OCI-LY1 (cell line): ENCODE data around the gene PDE3B.
"Not testable (repeated sequence)": the region's sequence is repeated elsewhere in the genome, so short reads cannot be mapped to it uniquely, and the experiment has no call there.

Source experiments
- H2AFZ ChIP-seq: fragments of 200-600 bp; sonication (generic), shearing (Covaris generic); 2 replicates; pipeline ENCODE4 v1.6.0; 2014; ENCODE audit warnings: antibody characterized with exemption, mild to moderate bottlenecking, low read length
- H3F3A ChIP-seq: fragments of 200-600 bp; sonication (generic), shearing (Covaris generic); 2 replicates; pipeline ENCODE4 v1.6.0; 2014; ENCODE audit warnings: mild to moderate bottlenecking, antibody characterized with exemption, low read length, moderate library complexity; ENCODE audit not compliant: insufficient read depth
- H3K27ac ChIP-seq: fragments of 200-600 bp; sonication (generic); 2 replicates; pipeline ENCODE4 v1.5.1; 2014; ENCODE audit warnings: low read length, mixed run types, mild to moderate bottlenecking, low read depth; ENCODE audit not compliant: poor library complexity, severe bottlenecking
- H3K27me3 ChIP-seq: fragments of 200-600 bp; sonication (generic); 2 replicates; pipeline ENCODE4 v1.6.0; 2014; ENCODE audit warnings: antibody characterized with exemption, mild to moderate bottlenecking, low read length, moderate library complexity; ENCODE audit not compliant: insufficient read depth
- H3K36me3 ChIP-seq: fragments of 200-600 bp; sonication (generic); 2 replicates; pipeline ENCODE4 v1.6.1; 2014; ENCODE audit warnings: mild to moderate bottlenecking, antibody characterized with exemption, low read length, moderate library complexity, mixed read lengths; ENCODE audit not compliant: insufficient read depth
- H3K4me1 ChIP-seq: fragments of 200-600 bp; sonication (generic); 2 replicates; pipeline ENCODE4 v1.5.1; 2014; ENCODE audit warnings: mild to moderate bottlenecking, low read length, moderate library complexity; ENCODE audit not compliant: insufficient read depth, severe bottlenecking
- H3K4me2 ChIP-seq: fragments of 200-600 bp; sonication (generic), shearing (Covaris generic); 2 replicates; pipeline ENCODE4 v1.6.1; 2014; ENCODE audit warnings: low read length
- H3K4me3 ChIP-seq: fragments of 200-600 bp; sonication (generic); 2 replicates; pipeline ENCODE4 v1.5.1; 2014; ENCODE audit warnings: low read length, low read depth, mild to moderate bottlenecking, mixed read lengths; ENCODE audit not compliant: poor library complexity, severe bottlenecking
- H3K79me2 ChIP-seq: fragments of 200-600 bp; shearing (Covaris generic); 2 replicates; pipeline ENCODE4 v1.6.1; 2016; ENCODE audit warnings: mixed run types, low read length, mixed read lengths; ENCODE audit not compliant: insufficient read depth
- H3K9ac ChIP-seq: fragments of 200-600 bp; sonication (generic), shearing (Covaris generic); 2 replicates; pipeline ENCODE4 v1.6.1; 2014; ENCODE audit warnings: mild to moderate bottlenecking, low read length, mixed read lengths
- H3K9me2 ChIP-seq: fragments of 200-600 bp; sonication (generic), shearing (Covaris generic); 2 replicates; pipeline ENCODE4 v1.6.1; 2014; ENCODE audit warnings: low read depth, mild to moderate bottlenecking, low read length, mixed read lengths
- H3K9me3 ChIP-seq: fragments of 200-600 bp; shearing (Covaris generic); 2 replicates; pipeline ENCODE4 v1.6.1; 2014; ENCODE audit warnings: low read length, mixed read lengths
- H4K20me1 ChIP-seq: fragments of 200-600 bp; sonication (generic), shearing (Covaris generic); 2 replicates; pipeline ENCODE4 v1.6.0; 2016; ENCODE audit warnings: mild to moderate bottlenecking, low read length; ENCODE audit not compliant: insufficient read depth
- EZH2 ChIP-seq: fragments of 200-600 bp; sonication (generic), shearing (Covaris generic); IDR thresholded peaks from 2 replicates; pipeline ENCODE4 v1.8.0; 2017; ENCODE audit warnings: borderline replicate concordance, mixed run types, mild to moderate bottlenecking, antibody characterized with exemption, low read length, moderate library complexity, mixed read lengths
- TF ChIP-seq, protein P1 (sequence below): fragments of 200-600 bp; sonication (generic), shearing (Covaris generic); IDR thresholded peaks from 2 replicates; pipeline ENCODE4 v1.5.1; 2017; ENCODE audit warnings: mild to moderate bottlenecking, antibody characterized with exemption, low read length, moderate library complexity, mixed read lengths

The PDE3B gene

GRCh38 chr11:14687943-14688627 lies 44.5 kb downstream of the PDE3B start:
- H3K9me3 ChIP-seq: peaks cover 7% of the 10 kb centered on the region; the same call in 1 of the 2 replicates
- H3K4me3 ChIP-seq: no peak overlapping the region
- no peak for TF ChIP-seq EZH2
- TF ChIP-seq, protein P1, sequence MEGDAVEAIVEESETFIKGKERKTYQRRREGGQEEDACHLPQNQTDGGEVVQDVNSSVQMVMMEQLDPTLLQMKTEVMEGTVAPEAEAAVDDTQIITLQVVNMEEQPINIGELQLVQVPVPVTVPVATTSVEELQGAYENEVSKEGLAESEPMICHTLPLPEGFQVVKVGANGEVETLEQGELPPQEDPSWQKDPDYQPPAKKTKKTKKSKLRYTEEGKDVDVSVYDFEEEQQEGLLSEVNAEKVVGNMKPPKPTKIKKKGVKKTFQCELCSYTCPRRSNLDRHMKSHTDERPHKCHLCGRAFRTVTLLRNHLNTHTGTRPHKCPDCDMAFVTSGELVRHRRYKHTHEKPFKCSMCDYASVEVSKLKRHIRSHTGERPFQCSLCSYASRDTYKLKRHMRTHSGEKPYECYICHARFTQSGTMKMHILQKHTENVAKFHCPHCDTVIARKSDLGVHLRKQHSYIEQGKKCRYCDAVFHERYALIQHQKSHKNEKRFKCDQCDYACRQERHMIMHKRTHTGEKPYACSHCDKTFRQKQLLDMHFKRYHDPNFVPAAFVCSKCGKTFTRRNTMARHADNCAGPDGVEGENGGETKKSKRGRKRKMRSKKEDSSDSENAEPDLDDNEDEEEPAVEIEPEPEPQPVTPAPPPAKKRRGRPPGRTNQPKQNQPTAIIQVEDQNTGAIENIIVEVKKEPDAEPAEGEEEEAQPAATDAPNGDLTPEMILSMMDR: no peak
- peaks cover 4% of the 10 kb centered on the region for H3K4me1 ChIP-seq
- no peak overlapping the region for H3K9ac ChIP-seq
- no peaks in the 10 kb centered on the region for H3K36me3 ChIP-seq
- H3K27ac ChIP-seq: no peak overlapping the region
- no peaks in the 10 kb centered on the region for H3K9me2 ChIP-seq
- no peaks in the 10 kb centered on the region for H3K79me2 ChIP-seq
- H3K27me3 ChIP-seq: no peaks in the 10 kb centered on the region
- H3F3A ChIP-seq: no peaks in the 10 kb centered on the region
- H3K4me2 ChIP-seq: no peak overlapping the region
- H4K20me1 ChIP-seq: no peaks in the 10 kb centered on the region
- H2AFZ ChIP-seq: peak overlapping the region; percentile 61

GRCh38 chr11:14695656-14696055 lies 52.1 kb downstream of the PDE3B start:
- H3K9ac ChIP-seq, H3K27me3 ChIP-seq, H3K9me2 ChIP-seq, H3K9me3 ChIP-seq, H3K4me2 ChIP-seq, H3K36me3 ChIP-seq, H3K4me3 ChIP-seq, H3K27ac ChIP-seq, H2AFZ ChIP-seq, H4K20me1 ChIP-seq, H3F3A ChIP-seq, H3K79me2 ChIP-seq: not testable (repeated sequence)
- H3K4me1 ChIP-seq: peaks cover 21% of the 10 kb centered on the region

GRCh38 chr11:14698771-14699170 lies 55.2 kb downstream of the PDE3B start:
- Histone ChIP-seq H3K9me3 (peaks cover 4% of the 10 kb centered on the region; the same call in 1 of the 2 replicates), H3K36me3 (no peaks in the 10 kb centered on the region), H2AFZ (peak overlapping the region; percentile 66), H3K4me2 (no peak overlapping the region), H3K79me2 (no peaks in the 10 kb centered on the region), H3K4me3 (no peak overlapping the region), H3K27me3 (no peaks in the 10 kb centered on the region), H3K9me2 (no peaks in the 10 kb centered on the region), H4K20me1 (no peaks in the 10 kb centered on the region), H3F3A (no peaks in the 10 kb centered on the region), H3K27ac (no peak overlapping the region), H3K4me1 (peaks cover 24% of the 10 kb centered on the region), H3K9ac (no peak overlapping the region)
- TF ChIP-seq, protein P1: no peak

GRCh38 chr11:14700593-14700992 lies 57.0 kb downstream of the PDE3B start:
- Histone ChIP-seq H4K20me1 (no peaks in the 10 kb centered on the region), H3K4me1 (peaks cover 24% of the 10 kb centered on the region), H3K27me3 (no peaks in the 10 kb centered on the region), H3K36me3 (no peaks in the 10 kb centered on the region), H3K9me2 (no peaks in the 10 kb centered on the region), H2AFZ (no peak overlapping the region; the same call in 1 of the 2 replicates), H3K9me3 (peaks cover 7% of the 10 kb centered on the region; the same call in 1 of the 2 replicates), H3F3A (no peaks in the 10 kb centered on the region), H3K79me2 (no peaks in the 10 kb centered on the region), H3K4me2 (0 out of 2 replicates have a peak overlapping the region, but pooled peaks have one; percentile 1), H3K4me3 (no peak overlapping the region), H3K9ac (no peak overlapping the region), H3K27ac (no peak overlapping the region)
- TF ChIP-seq, protein P1: no peak
- TF ChIP-seq EZH2: no peak
